ENCODE data around the gene OSBPL3.

- no peak for TF ChIP-seq SIN3A (IDR thresholded peaks at IDR 0.05; ENCODE audit: borderline replicate concordance, insufficient read depth, low read depth, low read length)
- TF ChIP-seq CTCF (IDR thresholded peaks at IDR 0.05), result no peak
Observed at GRCh38 chr7:24913801-24914464, 66.0 kb downstream of the OSBPL3 start.

All from Panc1 (cell line).